Fibroblast of the conjunctiva (primary cell): Measurements from ENCODE around the gene MCM9.
A peak's percentile ranks its signal among the peaks of the same experiment; 100 is the strongest.
"Not testable (repeated sequence)": the region's sequence is repeated elsewhere in the genome, so short reads cannot be mapped to it uniquely, and the experiment has no call there.

Experiments
- DNase-seq: peaks from one replicate; pipeline ENCODE4 v3.0.0-alpha.2; 2010; ENCODE audit warnings: low read depth

MCM9 gene

GRCh38 chr6:118862443-118862842, 72.5 kb downstream of the MCM9 start:
- DNase-seq, result no peak

- no peak for DNase-seq
Measured at GRCh38 chr6:118860880-118861279, 74.1 kb downstream of the MCM9 start.

- DNase-seq, result no peak
Measured at GRCh38 chr6:118860363-118860762, 74.6 kb downstream of the MCM9 start.

- DNase-seq, result no peak
Measured at GRCh38 chr6:118859517-118860064, 75.4 kb downstream of the MCM9 start.

- DNase-seq, result no peak
Measured at GRCh38 chr6:118856301-118856700, 78.7 kb downstream of the MCM9 start.

GRCh38 chr6:118853408-118853807, 81.6 kb downstream of the MCM9 start:
- no peak for DNase-seq

- DNase-seq, result no peak
Measured at GRCh38 chr6:118844915-118845314, 90.0 kb downstream of the MCM9 start.

GRCh38 chr6:118843685-118844390, 91.1 kb downstream of the MCM9 start:
- no peak for DNase-seq

- no peak for DNase-seq
Measured at GRCh38 chr6:118830691-118831090, 104.3 kb downstream of the MCM9 start.

- no peak for DNase-seq
Measured at GRCh38 chr6:118829817-118830478, 105.0 kb downstream of the MCM9 start.

- DNase-seq, result no peak
Measured at GRCh38 chr6:118826096-118826495, 108.9 kb downstream of the MCM9 start.

- no peak for DNase-seq
Measured at GRCh38 chr6:118825661-118826060, 109.3 kb downstream of the MCM9 start.

GRCh38 chr6:118815495-118815894, 119.5 kb downstream of the MCM9 start:
- no peak for DNase-seq

GRCh38 chr6:118813775-118814174, 121.2 kb downstream of the MCM9 start:
- no peak for DNase-seq

- DNase-seq, result no peak
Measured at GRCh38 chr6:118812970-118813369, 122.0 kb downstream of the MCM9 start.

GRCh38 chr6:118810420-118811027, 124.4 kb downstream of the MCM9 start:
- no peak for DNase-seq

GRCh38 chr6:118808793-118809638, 125.9 kb downstream of the MCM9 start:
- DNase-seq, result no peak

- no peak for DNase-seq
Measured at GRCh38 chr6:118804091-118804490, 130.9 kb downstream of the MCM9 start.

- no peak for DNase-seq
Measured at GRCh38 chr6:118801257-118801656, 133.7 kb downstream of the MCM9 start.

GRCh38 chr6:118800394-118801071, 134.4 kb downstream of the MCM9 start:
- peak; percentile 82 for DNase-seq

- no peak for DNase-seq
Measured at GRCh38 chr6:118799826-118800225, 135.1 kb downstream of the MCM9 start.

- not testable (repeated sequence) for DNase-seq
Measured at GRCh38 chr6:118796548-118796947, 138.4 kb downstream of the MCM9 start.
